HG03571 (cell line): Measurements from ENCODE around the gene OOSP3.
A peak's percentile ranks its signal among the peaks of the same experiment; 100 is the strongest.
"Not testable (repeated sequence)": the region's sequence is repeated elsewhere in the genome, so short reads cannot be mapped to it uniquely, and the experiment has no call there.

Experiments
- ATAC-seq: cut with Tn5 transposase; IDR thresholded peaks from one replicate; pipeline ENCODE4 v1.9.1; 2021; ENCODE audit not compliant: unreplicated experiment

OOSP3 gene

GRCh38 chr11:59878575-59878974 is at the start of gene OOSP3:
Gene OOSP3, plus strand, starts transcription at chr11:59878782. Its CDS starts 27 bp downstream, at chr11:59878809.
- no peak for ATAC-seq

GRCh38 chr11:59829358-59829757 is 49.2 kb upstream of the OOSP3 start:
- no peak for ATAC-seq

GRCh38 chr11:59833602-59834001 is 45.0 kb upstream of the OOSP3 start:
- no peak for ATAC-seq

- no peak for ATAC-seq
Observed at GRCh38 chr11:59839615-59840014, 39.0 kb upstream of the OOSP3 start.

GRCh38 chr11:59841514-59841913 is 37.1 kb upstream of the OOSP3 start:
- ATAC-seq, result no peak

GRCh38 chr11:59842316-59842715 is 36.3 kb upstream of the OOSP3 start:
- no peak for ATAC-seq

GRCh38 chr11:59845399-59845798 is 33.2 kb upstream of the OOSP3 start, which contains the start of gene CBLIF:
Gene CBLIF, minus strand, starts transcription at chr11:59845499. Its CDS starts 46 bp downstream, at chr11:59845453.
- no peak for ATAC-seq

GRCh38 chr11:59846556-59846955 is 32.0 kb upstream of the OOSP3 start:
- no peak for ATAC-seq

- ATAC-seq, result no peak
Observed at GRCh38 chr11:59847626-59848025, 31.0 kb upstream of the OOSP3 start.

GRCh38 chr11:59848439-59848838 is 30.1 kb upstream of the OOSP3 start:
- not testable (repeated sequence) for ATAC-seq

- peak; percentile 80 for ATAC-seq
Observed at GRCh38 chr11:59849129-59849528, 29.5 kb upstream of the OOSP3 start.

GRCh38 chr11:59849551-59849950 is 29.0 kb upstream of the OOSP3 start:
- not testable (repeated sequence) for ATAC-seq

GRCh38 chr11:59851416-59851815 is 27.2 kb upstream of the OOSP3 start:
- ATAC-seq, result not testable (repeated sequence)

- ATAC-seq, result no peak
Observed at GRCh38 chr11:59854871-59855270, 23.7 kb upstream of the OOSP3 start.

- ATAC-seq, result no peak
Observed at GRCh38 chr11:59857439-59858434, 20.8 kb upstream of the OOSP3 start.

GRCh38 chr11:59859673-59860072 is 18.9 kb upstream of the OOSP3 start:
- no peak for ATAC-seq

GRCh38 chr11:59862252-59862651 is 16.3 kb upstream of the OOSP3 start:
- no peak for ATAC-seq

- ATAC-seq, result no peak
Observed at GRCh38 chr11:59865031-59865430, 13.6 kb upstream of the OOSP3 start.

- ATAC-seq, result no peak
Observed at GRCh38 chr11:59866397-59866796, 12.2 kb upstream of the OOSP3 start, which contains the start of gene TCN1. Gene TCN1, minus strand, starts transcription at chr11:59866487. Its CDS starts 17 bp downstream, at chr11:59866470.

GRCh38 chr11:59866836-59867235 is 11.7 kb upstream of the OOSP3 start:
- ATAC-seq, result no peak

- ATAC-seq, result no peak
Observed at GRCh38 chr11:59867946-59868345, 10.6 kb upstream of the OOSP3 start.

- no peak for ATAC-seq
Observed at GRCh38 chr11:59872076-59872475, 6.5 kb upstream of the OOSP3 start.
